Stimulated activated CD8-positive, alpha-beta memory T cell treated with anti-CD3 and anti-CD28 coated beads, Interleukin-7, amount 100 ng/mL, for 1 hour (primary cell): ENCODE data around the gene OVOL2.

Experiments
- DNase-seq, 2 donors: peaks; one replicate each; pipeline ENCODE4 v3.0.0-alpha.2; 2020; ENCODE audit warnings: low read depth in 2 of 2

Gene OVOL2

DNA sequence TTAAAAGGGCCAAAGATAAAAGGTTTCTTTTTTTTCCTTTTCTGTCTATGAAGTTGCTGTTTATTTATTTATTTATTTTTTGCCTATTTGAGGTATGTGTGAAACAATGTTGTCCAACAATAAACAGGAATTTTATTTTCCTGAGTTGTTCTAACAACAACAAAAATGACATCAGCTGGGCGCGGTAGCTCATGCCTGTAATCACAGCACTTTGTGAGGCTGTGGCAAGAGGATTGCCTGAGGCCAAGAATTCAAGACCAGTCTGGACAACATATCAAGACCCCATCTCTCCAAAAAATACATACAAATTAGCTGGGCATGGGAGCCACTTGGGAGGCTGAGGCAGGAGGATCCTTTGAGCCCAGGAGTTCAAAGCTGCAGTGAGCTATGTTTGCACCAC is 44.8 kb downstream of the OVOL2 start:
- DNase-seq: no peak

DNA sequence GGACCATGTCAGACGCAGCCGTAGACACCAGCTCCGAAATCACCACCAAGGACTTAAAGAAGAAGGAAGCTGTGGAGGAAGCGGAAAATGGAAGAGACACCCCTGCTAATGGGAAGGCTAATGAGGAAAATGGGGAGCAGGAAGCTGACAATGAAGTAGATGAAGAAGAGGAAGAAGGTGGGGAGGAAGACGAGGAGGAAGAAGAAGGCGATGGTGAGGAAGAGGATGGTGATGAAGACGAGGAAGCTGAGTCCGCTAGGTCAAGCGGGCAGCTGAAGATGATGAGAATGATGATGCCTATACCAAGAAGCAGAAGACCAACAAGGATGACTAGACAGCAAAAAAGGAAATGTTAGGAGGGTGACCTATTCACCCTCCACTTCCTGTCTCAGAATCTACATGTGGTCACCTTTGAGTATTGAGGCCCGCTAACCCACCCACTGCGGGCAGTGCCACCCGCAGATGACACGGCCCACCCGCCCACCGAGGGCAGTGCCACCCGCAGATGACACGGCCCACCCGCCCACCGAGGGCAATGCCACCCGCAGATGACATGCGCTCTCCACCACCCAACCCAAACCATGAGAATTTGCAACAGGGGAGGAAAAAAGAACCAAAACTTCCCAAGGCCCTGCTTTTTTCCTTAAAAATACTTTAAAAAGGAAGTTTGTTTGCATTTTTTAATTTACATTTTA is 45.6 kb downstream of the OVOL2 start:
- DNase-seq: no peak

DNA sequence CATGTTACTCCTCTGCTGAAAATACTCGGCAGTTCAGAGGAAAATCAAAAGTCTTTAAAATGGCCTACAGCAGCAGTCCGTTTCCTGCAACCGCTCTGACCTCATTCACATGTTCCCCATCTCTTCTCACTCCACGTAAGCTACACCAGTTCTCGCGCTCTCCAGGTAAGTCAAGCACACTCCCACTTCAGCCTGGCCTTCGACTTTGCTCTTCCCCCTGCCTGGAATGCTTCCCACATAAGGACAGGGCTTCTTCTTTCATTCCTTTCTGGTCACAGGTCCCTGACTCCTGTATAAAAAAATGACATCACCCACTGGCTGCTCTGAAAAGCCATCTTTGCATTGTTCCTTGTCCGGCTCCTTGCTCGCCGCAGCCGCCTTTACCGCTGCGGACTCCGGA is 46.2 kb downstream of the OVOL2 start:
- DNase-seq: no peak

DNA sequence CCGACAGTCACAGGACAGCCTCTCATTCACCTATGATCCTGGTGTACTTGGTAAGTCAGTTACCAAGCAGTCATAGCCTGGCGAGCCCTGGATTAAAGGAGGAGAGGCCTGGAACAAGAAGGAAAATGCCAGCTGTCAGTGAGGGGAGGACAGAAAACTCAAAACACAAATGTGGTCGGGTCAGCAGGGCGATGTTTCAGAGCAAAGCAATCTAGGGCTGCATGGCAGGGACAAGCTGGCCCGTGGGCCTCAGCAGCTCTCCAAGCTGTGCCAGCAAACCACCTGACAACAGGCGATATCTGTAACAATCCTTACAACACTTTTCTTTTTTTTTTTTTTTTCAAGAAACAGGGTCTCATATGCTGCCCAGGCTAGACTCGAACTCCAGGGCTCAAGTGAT is 48.6 kb downstream of the OVOL2 start:
- no peak for DNase-seq

DNA sequence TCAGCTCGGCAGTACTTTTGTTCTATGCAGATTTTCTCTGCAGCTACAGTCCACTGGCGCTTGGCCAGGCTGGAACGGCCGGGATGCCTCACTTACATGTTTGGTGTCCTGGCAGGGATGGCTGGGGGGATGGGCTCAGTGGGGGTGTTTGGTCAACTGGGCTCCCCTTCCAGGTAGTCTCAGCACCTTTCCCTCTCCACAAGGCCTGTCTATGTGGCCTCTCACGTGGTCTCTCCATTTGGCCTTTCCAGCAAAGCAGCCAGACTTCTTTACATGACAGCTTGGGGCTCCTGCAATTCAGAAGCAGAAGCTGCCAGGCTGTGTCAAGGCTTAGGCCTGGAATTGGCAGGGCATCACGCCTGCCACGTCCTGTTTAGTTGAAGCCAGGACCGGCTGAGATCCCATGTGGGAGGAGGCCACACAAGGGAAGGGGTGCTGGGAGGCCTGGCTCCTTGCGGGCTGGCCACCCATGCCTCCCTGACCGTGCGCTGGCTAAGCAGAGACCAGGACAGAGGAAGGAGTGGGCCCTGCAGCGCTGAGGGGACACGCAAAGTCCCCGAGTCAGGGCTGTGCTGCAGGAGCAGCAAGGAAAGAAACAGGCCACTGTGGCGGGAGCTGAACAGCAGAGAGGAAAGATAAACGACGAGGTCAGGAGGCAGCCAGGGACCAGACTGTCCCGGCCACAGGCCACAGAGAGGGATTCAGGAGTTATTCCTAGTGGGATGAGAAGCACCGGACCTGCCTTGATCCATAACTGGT is 50.0 kb downstream of the OVOL2 start:
- no peak for DNase-seq

DNA sequence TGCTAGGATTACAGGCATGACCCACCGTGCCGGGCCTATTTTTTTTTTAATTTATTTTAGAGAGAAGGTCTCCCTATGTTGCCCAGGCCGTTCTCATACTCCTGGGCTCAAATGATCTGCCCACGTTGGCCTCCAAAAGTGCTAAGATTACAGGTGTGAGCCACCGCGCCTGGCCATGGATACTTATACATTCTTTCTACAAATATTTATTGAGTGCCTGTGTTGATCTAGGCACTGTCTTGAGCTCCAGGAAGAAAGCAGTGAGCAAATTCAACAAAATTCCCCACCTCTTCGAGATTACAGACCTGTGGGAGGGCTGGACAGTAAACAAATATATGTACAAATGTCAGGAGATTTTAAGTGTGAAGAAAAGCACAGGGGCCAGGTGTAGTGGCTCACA is 51.0 kb downstream of the OVOL2 start:
- no peak for DNase-seq

DNA sequence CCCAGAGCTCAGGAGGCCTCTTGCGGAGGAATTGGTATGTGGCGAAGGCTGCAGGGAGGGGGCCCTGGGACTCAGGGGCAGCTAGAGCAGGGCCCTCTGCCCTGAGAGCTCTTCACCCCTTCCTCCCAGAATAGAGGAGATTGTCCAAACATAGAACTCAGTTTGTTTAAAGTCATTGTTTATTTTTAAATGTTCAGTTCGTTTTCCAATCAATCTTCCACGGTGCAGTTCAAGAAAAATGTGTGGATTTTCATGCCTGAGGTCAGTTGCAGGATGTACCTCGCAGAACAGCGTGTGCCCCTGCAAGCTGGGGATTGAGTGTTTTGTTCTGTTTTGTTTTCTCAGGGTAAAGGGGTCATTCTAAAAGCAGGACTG is 51.7 kb downstream of the OVOL2 start:
- DNase-seq: no peak

DNA sequence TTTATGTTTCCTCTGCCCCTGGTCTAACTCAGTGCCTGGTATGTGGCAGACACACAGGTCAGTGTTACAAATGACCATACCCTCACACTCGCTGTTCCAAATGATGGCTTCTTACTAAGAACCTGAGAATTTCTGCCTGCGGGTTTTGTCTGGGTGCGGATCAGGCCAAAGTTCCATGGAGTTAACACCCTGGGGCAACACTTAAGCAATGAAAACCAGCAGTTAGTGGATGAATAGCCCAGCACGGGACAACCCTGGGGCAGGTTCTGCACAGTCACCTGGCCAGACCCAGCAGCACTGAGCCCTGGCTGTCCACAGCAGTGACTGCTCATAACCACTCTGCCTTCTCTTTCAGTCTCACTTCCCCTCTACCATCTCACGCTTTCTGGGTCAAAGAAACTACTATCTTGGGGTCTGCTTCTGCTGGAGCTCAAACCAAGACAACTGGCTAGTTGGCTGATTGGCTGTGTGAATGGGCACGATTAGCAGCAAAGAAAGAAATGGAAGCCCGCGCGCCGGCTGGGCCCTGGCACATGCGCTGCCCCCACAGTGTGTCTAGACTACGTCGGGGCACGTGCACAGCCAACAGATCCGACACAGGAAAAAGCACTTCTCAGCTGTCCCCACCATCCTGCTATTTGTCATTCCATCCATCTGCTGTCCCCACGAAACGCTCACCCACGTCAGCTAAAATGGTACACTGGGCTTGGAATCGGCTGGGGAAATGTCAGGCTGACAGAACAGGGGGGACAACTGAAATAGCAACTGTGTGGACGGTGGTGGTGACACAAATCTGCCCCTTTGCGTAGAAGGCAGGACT is 52.3 kb downstream of the OVOL2 start:
- DNase-seq: no peak

DNA sequence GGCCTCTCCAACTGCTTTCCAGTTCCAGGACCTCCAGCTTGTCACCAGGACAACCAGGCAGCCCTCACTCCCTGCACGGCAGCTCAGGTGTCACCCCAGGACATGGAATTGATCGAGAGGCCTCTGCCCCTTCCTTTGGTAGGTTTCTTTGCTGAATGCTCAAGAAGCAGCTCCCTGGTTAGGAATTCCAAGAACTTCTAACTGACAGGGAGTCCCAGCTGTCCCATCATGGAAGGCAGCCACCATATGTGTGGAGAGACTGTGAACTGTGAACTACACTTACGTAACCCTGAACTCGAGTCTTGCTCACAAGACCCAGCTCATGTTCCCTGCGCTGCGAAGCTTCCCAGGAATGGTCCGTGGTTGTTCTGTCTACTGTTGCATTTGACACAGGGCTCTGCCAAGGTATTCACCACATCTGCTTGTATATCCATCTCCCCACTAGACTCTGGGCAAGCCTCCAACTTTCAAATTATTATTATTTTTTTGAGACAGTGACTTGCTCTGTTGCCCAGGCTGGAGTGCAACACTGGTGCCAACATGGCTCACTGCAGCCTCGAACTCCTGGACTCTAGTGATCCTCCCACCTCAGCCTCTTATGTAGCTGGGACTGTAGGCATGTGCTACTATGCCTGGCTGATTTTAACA is 53.2 kb downstream of the OVOL2 start:
- DNase-seq: no peak

DNA sequence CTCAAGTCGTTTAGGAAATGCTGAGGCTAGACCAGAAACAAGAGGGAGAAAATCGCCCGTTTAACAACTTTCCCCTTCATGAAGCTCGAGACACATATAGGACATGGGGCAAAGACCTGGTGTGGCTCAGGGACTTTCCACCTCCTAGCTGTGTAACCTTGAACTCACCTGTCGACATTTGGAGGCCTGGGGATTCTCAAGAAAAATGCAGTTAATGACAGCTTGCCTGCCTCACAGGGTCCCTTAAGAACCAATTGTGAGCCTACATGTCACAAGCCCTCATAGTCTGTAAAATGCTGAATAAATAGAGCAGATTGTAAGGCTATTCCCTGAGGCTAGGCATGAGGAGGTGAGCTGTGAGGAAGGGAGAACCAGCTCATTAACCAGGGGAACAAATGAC is 53.8 kb downstream of the OVOL2 start:
- DNase-seq: no peak

DNA sequence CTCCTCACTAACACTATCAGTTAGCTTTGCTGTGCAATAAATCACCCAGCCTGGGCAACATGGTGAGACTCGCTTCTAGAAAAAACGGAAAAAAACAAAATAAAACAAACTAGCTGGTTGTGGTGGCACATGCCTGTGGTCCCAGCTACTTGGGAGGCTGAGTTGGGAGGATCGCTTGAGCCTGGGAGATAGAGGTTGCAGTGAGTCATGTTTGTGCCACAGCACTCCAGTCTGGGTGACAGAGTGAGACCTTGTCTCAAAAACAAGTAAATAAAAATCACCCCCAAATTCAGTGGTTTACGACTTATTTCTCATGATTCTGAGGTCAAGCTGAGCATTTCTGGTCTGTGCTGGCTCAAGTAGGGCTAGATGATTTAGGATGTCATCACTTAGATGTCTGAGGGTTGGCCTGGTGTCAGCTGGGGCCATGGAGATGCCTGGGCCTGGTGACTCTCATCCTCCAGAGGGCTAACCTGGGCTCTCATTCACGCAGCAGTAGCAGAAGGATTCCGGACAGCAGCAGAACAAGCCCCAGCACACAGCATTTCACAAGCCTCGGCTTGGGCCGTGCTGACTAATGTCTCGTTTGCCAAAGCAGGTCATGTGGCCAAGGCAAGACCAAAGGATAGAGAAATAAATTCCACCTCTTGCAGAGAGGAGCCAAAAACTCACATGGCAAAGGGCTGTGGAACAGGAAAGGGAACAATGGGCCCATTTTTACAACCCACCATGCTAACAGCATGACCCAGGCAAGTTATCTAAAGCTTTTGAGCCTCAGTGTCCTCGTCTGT is 56.4 kb downstream of the OVOL2 start:
- no peak for DNase-seq

DNA sequence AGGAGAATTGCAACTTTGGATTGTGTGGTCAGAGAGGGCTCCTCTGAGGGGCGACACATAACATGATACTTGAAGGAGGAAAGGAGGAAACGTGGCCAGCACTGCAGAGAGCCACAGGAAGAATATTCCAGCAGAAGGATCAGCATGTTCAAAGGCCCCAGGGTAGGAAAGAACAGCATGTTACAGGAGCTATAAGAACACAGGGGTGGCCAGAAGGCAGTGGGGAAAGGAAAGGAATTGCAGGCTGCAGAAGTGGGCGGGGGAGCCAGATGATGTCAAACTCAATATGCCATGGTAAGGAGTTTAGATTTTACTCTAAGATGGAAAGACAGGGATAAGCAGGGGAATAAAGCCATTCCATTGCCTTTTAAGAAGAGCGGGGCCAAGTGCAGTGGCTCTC is 58.1 kb downstream of the OVOL2 start:
- DNase-seq: no peak

DNA sequence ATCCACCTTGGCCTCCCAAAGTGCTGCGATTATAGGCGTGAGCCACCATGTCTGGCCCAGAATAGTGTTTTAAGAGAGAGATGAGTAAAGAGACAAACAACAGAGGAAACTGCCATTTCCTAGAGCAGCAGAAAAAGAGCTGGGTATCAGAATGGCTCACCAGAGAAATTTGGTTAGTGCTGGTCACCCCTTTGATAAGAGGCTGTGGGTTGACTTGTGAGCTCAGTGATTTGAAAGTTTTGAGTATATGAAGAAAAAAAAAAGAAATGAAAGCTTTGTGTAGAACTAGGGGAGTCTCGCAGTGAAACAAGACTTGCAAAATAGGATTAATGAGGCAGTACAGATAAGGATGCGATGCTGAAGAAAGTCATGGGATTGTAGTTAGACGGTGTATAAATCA is 59.3 kb downstream of the OVOL2 start:
- DNase-seq: no peak

DNA sequence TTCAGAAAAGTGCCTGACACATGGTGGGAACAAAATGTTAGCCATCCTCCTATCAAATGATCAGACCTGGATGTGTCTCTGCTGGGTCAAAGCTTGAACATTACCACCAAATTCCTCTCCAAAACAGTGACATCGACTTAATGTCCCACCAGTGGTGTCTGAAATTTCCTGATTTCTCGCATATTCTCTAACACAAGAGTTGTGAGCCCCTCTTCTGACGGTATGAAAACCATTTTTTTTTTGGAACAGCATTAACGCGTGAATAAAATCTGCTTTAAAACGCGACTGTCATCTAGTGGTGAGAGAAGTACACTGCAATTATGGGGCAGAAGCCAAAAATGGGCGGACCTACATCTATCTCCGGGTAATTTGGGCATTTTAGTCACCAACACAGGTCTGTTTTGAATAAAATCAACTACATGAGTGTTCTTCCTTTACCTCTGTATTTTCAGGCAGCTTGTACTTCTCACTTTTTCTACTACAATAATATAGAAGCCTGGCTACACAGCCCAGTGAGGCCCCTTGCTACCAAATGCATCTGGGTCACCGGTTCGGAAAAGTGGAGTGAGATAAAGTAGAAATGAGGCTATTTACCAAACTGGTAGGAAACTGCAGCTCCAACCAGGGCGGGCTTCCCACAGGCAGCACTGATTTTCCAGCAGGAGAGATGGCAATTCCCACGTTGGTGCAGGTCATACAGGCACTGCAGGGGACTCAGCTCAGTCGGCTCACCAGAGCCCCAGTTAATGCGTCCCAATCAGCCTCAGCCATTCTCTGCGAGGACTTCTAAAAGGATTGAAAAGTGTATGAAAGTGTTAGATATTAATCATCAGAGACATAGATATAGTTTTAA is 61.5 kb downstream of the OVOL2 start:
- no peak for DNase-seq

DNA sequence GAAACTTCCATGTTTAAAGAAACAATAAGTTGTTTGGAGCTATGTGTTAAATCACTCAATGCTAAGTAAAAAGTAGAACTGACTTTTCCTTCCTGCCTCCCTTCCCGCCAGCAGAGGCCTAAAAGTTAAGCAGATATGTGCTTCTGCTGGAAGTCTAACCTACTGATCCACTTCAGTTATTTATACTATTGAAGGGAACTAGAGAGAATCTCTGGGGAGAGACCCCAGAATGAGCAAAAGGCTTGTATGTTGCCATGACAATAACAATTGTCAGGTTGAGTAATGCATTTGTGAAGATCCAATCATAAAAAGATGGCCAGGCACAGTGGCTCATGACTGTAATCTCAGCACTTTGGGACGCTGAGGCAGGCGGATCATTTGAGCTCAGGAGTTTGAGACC is 64.2 kb downstream of the OVOL2 start:
- no peak for DNase-seq

DNA sequence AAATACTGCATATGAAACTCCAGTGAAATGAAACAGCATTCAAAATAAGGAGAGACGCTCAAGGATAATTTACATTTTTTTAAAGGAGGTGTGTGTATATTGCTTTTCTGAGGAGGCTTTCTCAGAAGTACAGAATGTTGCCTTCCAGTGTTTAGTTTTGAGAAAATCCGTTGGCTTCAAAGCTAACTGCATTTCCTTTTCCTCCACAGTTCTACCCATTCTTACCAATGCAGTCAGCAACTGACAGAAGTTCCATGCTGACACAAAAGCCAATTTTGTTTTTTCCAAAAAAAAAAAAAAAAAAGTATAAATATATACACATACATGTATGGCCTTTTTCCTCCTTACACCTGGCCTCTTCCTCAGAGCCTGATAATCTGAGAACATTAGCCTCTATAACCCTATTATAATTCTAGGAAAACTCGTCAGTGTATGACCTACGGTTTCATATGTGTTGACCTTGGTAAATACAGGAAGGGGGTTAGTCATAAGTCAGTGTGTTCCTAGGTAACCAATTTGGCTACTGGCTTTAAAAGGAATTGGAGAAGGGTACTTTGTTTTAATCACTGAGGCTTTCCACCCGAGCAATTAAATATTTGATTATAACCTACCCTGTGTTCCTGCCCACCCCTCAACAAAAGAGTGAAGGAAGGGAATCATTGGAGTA is 64.7 kb downstream of the OVOL2 start:
- no peak for DNase-seq

DNA sequence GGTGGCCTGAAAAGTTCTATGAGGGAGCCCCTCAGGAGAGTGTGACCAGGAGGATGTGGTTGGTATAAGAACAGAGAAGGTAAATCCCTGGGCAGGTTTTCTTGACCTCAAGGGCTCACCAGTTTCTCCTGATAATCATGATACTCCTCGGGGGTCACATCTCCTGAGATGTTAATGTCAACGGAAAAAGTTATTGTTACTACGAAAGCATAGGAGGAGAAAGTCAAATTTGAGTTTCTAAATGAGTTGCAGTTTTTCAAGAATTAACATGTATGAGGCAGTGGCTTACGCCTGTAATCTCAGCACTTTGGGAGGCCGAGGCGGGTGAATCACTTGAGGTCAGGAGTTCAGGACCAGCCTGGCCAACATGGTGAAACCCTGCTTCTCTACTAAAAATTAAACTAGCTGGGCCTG is 65.5 kb downstream of the OVOL2 start:
- DNase-seq: no peak

DNA sequence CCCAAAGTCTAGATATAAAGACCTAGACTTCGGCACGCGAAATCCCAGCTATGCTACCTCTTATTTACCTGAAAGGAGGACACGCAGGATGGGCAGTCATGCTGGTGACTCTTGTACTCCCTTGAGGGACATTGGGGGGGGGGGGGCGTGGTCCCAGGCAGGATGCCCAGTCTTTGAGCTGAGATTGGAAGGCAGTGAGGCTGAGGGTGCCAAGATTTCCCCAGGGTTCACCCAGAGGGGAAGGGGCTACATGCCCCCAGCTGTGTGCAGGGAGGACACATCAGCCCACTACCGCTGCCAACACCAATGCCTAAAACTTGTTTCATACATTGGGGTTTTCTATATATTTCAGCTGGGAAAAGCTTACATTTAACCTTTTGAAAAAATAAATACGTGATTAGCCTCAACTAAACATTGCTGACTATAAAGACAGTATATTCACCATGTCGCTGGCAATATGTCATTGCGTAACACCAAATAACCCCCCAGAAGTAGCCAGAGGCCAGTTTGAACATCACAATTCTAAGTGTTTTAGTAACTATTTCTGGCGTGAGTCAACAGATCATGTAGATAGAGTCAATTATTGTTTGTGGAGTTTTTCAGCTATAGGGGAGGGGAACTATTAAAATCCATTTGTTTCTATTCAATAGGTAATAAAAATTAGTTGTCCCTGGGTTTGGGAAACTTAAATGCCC is 67.3 kb downstream of the OVOL2 start:
- DNase-seq: no peak

DNA sequence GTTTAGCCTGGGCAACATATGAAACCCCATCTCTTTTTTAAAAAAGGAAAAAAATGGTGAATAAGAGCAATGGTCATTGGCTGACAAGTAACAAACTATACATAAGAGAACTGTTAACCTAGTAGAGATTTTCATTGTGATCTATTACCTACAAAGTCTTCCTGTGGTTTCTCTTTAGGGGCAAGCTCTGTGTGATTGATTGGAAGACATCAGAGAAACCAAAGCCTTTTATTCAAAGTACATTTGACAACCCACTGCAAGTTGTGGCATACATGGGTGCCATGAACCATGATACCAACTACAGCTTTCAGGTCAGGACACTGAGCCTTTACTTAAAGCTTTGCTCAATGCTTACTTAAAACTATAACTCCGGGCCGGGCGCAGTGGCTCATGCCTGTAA is 69.7 kb downstream of the OVOL2 start:
- no peak for DNase-seq
